Esophagus muscularis mucosa (tissue), 4 donors: Measurements from ENCODE around the gene PLA2G4B. TPM values are rescaled to one million over a fixed set of nuclear protein-coding genes. Genes with fewer than 3 reads are reported as not detected.

Experiments used
- DNase-seq: peaks from one replicate; pipeline ENCODE4 v3.0.0-alpha.2; 2017; ENCODE audit errors: extremely low spot score
- H3K27ac ChIP-seq, 4 donors: fragments of 200-600 bp; sonication (generic); replicated peaks in 1 of 4; 1 replicate in 3 of 4; 2 replicates in 1 of 4; pipeline ENCODE4 v1.5.1; 2016 to 2019; ENCODE audit warnings: mild to moderate bottlenecking in 1 of 4
- H3K27me3 ChIP-seq, 4 donors: fragments of 200-600 bp; sonication (generic); one replicate each; pipeline versions ENCODE4 v1.5.1 to v1.6.0; 2016 to 2019
- H3K36me3 ChIP-seq, 4 donors: fragments of 200-600 bp; sonication (generic); one replicate each; pipeline ENCODE4 v1.5.1; 2016 to 2019
- H3K4me1 ChIP-seq, 4 donors: fragments of 200-600 bp; sonication (generic); one replicate each; pipeline ENCODE4 v1.5.1; 2016 to 2019
- H3K4me3 ChIP-seq, 4 donors: fragments of 200-600 bp; sonication (generic); 1 replicate in 2 of 4; 2 replicates in 2 of 4; pipeline ENCODE4 v1.5.1; 2016 to 2019; ENCODE audit warnings: mild to moderate bottlenecking in 4 of 4, moderate library complexity in 1 of 4
- H3K9me3 ChIP-seq, 4 donors: fragments of 200-600 bp; sonication (generic); 1 replicate in 3 of 4; 2 replicates in 1 of 4; pipeline ENCODE4 v1.5.1; 2016 to 2019
- CTCF ChIP-seq, 3 experiments: fragments of 200-600 bp in 2 of 3; fragments of 450-650 bp in 1 of 3; sonication (generic) in 2 of 3; IDR thresholded peaks; one replicate each; pipeline ENCODE4 v1.5.1; 2017 to 2019; ENCODE audit warnings: antibody characterized with exemption in 3 of 3, mild to moderate bottlenecking in 2 of 3, moderate library complexity in 1 of 3
- EP300 ChIP-seq: sonication (generic); formaldehyde crosslinking; IDR thresholded peaks from one replicate; pipeline ENCODE4 v1.6.1; 2017; ENCODE audit warnings: antibody characterized with exemption
- POLR2A ChIP-seq: fragments of 450-650 bp; IDR thresholded peaks from one replicate; pipeline ENCODE4 v1.6.1; 2017; ENCODE audit warnings: antibody characterized with exemption, moderate library complexity, mild to moderate bottlenecking, low read depth
- POLR2AphosphoS5 ChIP-seq, 2 donors: sonication (generic); formaldehyde crosslinking; IDR thresholded peaks; one replicate each; pipeline ENCODE4 v1.6.1; 2017; ENCODE audit warnings: antibody characterized with exemption in 2 of 2
- WGBS: methylation state at CpG from one replicate; pipeline ENCODE4 v1.1.5; 2018; 5-methylcytosine and 5-hydroxymethylcytosine counted together
- intact Hi-C: fragments of 100-400 bp; cut with DNase I; formaldehyde crosslinking; loops from one replicate; pipeline ENCODE4 v1.15.1; 2023
- total RNA-seq, 4 donors: library from RNA; depleted of rRNA; stranded (reverse); fragments of >200 nt; gene quantifications; one replicate each; pipeline versions ENCODE4 v1.1.0 to v1.2.1, GENCODE V29; 2016

The PLA2G4B gene
- total RNA-seq, 4 donors from 2014 or later = 0.91 to 6.6 (median 2.5) TPM

DNA sequence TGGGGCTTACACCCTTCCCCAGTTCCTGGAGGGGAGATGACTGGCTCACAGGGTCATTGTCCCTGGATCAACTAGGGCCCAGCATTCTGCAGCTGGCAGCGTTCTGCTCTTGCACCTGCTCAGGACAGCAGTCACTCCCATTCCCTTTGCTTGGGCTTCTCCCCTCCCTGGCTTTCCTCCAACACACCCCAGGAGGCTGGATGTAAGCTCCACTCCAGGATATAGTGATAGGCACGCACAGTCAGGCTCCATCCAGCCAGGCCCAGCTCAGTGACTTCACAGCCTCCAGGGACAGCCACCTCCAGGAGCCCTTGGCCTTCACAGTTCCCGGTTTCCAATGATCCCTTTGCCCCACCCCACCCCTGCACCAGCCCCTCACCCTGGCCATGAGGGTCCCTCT lies 53.3 kb downstream of the PLA2G4B start:
- WGBS = 83% methylated on average over 2 of the region's 3 CpGs
- no peaks in the 10 kb centered on the region for H3K36me3 ChIP-seq
- no peak for DNase-seq
- H3K27me3 ChIP-seq = no peaks in the 10 kb centered on the region
- intact Hi-C loops = loop anchor here (5.0 kb wide), 1 partner anchor 65 kb away; the partner anchor contains the start of gene JMJD7
- H3K4me1 ChIP-seq = peaks cover 24 to 34% (median 27%) of the 10 kb centered on the region in 4 donors
- TF ChIP-seq POLR2A (no peak), CTCF (IDR thresholded peaks at IDR 0.05) (no peak), POLR2AphosphoS5 (IDR thresholded peaks at IDR 0.05) (no peak), EP300 (no peak)
- H3K27ac ChIP-seq = no peak overlapping the region
- H3K9me3 ChIP-seq = no peaks in the 10 kb centered on the region
- no peak overlapping the region for H3K4me3 ChIP-seq

DNA sequence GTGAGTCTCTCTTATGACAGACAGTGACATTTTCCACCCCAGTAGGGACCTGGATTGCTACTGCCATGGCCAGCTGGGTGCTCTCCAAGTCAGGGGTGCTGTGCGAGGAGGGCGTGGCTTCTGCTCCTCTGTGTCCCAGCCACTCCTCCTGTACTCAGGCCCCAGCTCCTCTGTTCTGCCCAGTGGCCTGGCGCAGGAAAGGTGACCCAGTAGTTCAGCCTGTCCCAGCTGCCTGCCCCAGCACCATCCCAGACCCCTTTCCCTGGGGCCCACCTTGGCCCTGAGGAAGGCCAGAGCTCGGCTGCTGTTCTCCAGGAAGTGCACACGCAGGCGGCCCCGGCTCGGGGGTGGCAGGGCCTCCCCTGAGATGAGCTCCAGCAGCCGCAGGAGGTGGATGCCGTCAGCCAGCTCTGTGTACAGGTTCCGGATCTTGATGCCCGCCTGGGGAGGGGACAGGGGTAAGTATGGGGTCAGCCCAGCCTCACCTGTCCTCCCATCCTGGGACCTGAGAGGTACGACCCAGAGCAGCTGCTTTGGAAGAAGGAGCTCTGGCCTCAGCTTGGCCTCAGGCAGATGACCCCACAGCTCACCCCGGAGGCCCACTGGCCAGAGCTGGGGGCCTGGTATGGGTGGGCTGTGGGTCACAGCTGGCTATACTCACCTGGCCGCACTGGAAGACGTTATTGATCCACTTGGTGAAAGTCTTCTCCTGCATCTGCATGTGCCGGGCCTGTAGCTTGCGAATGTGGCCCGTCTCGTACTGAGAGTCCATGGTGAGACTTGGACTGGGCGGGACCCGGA lies 54.2 kb downstream of the PLA2G4B start:
- H3K36me3 ChIP-seq = peaks cover 0 to 2% (median 0%) of the 10 kb centered on the region in 4 donors
- intact Hi-C loops = loop anchor here (5.0 kb wide), 1 partner anchor 66 kb away; the partner anchor contains the start of gene JMJD7
- no peak overlapping the region for H3K4me3 ChIP-seq
- no peak overlapping the region for H3K27ac ChIP-seq
- WGBS = 62% methylated on average over 6 of the region's 22 CpGs
- H3K27me3 ChIP-seq = no peaks in the 10 kb centered on the region
- TF ChIP-seq POLR2AphosphoS5 (IDR thresholded peaks at IDR 0.05) = no peak
- no peak for TF ChIP-seq CTCF (IDR thresholded peaks at IDR 0.05)
- no peak for TF ChIP-seq EP300
- TF ChIP-seq POLR2A = no peak
- no peak for DNase-seq
- H3K9me3 ChIP-seq = no peaks in the 10 kb centered on the region
- peaks cover 24 to 34% (median 27%) of the 10 kb centered on the region in 4 donors for H3K4me1 ChIP-seq

GRCh38 chr15:41893422-41894250 lies 55.0 kb downstream of the PLA2G4B start, which contains the start of gene SPTBN5:
Gene SPTBN5 (minus strand): TSS chr15:41894053. CDS start chr15:41893497, 556 bp downstream.
- intact Hi-C loops = loop anchor here (5.0 kb wide), 1 partner anchor 66 kb away; the partner anchor contains the start of gene JMJD7
- H3K27ac ChIP-seq = peak within 1 kb of the TSS; percentile 23 to 66 (median 42)
- no peaks in the 10 kb centered on the region for H3K27me3 ChIP-seq
- no peak for DNase-seq
- H3K9me3 ChIP-seq = no peaks in the 10 kb centered on the region
- H3K36me3 ChIP-seq = peaks cover 0 to 6% (median 3%) of the 10 kb centered on the region in 4 donors
- H3K4me1 ChIP-seq = peaks cover 24 to 34% (median 27%) of the 10 kb centered on the region in 4 donors
- no peak for TF ChIP-seq CTCF (IDR thresholded peaks at IDR 0.05)
- TF ChIP-seq POLR2AphosphoS5 (IDR thresholded peaks at IDR 0.05) = no peak
- no peak for TF ChIP-seq POLR2A
- no peak for TF ChIP-seq EP300
- whole genome bisulfite sequencing = 94% methylated on average over 7 of the region's 15 CpGs
- peak within 1 kb of the TSS; percentile 15 to 29 (median 20) for H3K4me3 ChIP-seq

DNA sequence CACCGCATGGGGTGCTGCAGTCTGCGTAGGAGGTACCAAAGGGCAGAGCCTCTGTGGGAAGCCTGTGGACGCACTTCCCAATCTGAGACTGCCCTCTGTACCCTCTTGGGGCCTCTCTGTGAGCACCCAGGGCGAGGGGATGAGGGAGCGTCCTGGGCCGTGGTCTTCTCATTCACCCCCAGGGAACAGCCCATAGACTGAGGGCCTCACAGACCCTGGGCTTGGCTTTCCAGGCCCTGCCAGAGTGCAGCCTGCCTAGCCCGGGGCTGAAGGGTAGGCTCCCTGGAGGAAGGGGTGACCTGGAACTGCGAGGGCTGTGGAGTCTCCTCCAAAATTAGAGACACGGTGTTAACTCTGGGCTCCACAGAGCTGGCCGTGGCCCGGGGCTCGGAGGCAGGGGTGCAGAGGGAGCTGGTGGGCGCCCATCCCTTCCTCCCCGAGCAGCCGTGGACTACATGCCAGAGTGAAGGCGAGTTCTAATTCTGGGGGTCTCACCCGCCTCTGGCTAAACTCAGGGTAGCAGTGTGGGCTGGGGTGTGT lies 55.7 kb downstream of the PLA2G4B start:
- Histone ChIP-seq H3K4me1 (peaks cover 24 to 34% (median 27%) of the 10 kb centered on the region in 4 donors), H3K4me3 (peak overlapping the region; percentile 15 to 29 (median 20))
- WGBS = 77% methylated on average over 14 of the region's 17 CpGs

More for the DNA sequence above, 55.7 kb downstream of the PLA2G4B start:
- peak overlapping the region; percentile 23 to 66 (median 38) for H3K27ac ChIP-seq
- intact Hi-C loops = loop anchor here (5.0 kb wide), 1 partner anchor 67 kb away; the partner anchor contains the start of gene JMJD7
- DNase-seq = no peak
- peaks cover 0 to 12% (median 7%) of the 10 kb centered on the region in 4 donors for H3K36me3 ChIP-seq
- no peak for TF ChIP-seq POLR2AphosphoS5 (IDR thresholded peaks at IDR 0.05)
- TF ChIP-seq POLR2A = no peak
- TF ChIP-seq EP300 = no peak
- TF ChIP-seq CTCF (IDR thresholded peaks at IDR 0.05) = no peak
- H3K9me3 ChIP-seq = no peaks in the 10 kb centered on the region
- H3K27me3 ChIP-seq = no peaks in the 10 kb centered on the region
